GM06990 (cell line): Measurements from ENCODE around the gene AREG.

ENCODE experiments used
- DNase-seq: peaks from one replicate; pipeline ENCODE4 v3.0.0-alpha.2; 2011; ENCODE audit not compliant: insufficient read length; ENCODE audit errors: extremely low read depth
- H3K27me3 ChIP-seq: replicated peaks from 2 replicates; pipeline ENCODE4 v1.6.0; 2011; ENCODE audit warnings: low read length; ENCODE audit not compliant: control insufficient read depth, insufficient read depth
- H3K36me3 ChIP-seq: 2 replicates; pipeline ENCODE4 v1.5.1; 2011; ENCODE audit warnings: low read length; ENCODE audit not compliant: control insufficient read depth, insufficient read depth
- H3K4me3 ChIP-seq: replicated peaks from 2 replicates; pipeline ENCODE4 v1.5.1; 2011; ENCODE audit warnings: low read depth, mild to moderate bottlenecking, control low read depth, low read length
- CTCF ChIP-seq: IDR thresholded peaks from 2 replicates; pipeline ENCODE4 v1.5.1; 2011; ENCODE audit warnings: low read length, control low read depth, mild to moderate bottlenecking, inconsistent platforms; ENCODE audit not compliant: insufficient read depth, poor library complexity, severe bottlenecking

The AREG gene

GRCh38 chr4:74433043-74433442, 11.9 kb upstream of the AREG start:
- H3K4me3 ChIP-seq, result no peak overlapping the region
- TF ChIP-seq CTCF, result no peak
- no peaks in the 10 kb centered on the region for H3K36me3 ChIP-seq
- H3K27me3 ChIP-seq, result no peaks in the 10 kb centered on the region
- DNase-seq, result no peak

- no peaks in the 10 kb centered on the region for H3K27me3 ChIP-seq
- H3K36me3 ChIP-seq, result no peaks in the 10 kb centered on the region
- no peak for DNase-seq
- H3K4me3 ChIP-seq, result no peak overlapping the region
- TF ChIP-seq CTCF, result no peak
Measured at GRCh38 chr4:74433541-74434172, 11.3 kb upstream of the AREG start.

DNA sequence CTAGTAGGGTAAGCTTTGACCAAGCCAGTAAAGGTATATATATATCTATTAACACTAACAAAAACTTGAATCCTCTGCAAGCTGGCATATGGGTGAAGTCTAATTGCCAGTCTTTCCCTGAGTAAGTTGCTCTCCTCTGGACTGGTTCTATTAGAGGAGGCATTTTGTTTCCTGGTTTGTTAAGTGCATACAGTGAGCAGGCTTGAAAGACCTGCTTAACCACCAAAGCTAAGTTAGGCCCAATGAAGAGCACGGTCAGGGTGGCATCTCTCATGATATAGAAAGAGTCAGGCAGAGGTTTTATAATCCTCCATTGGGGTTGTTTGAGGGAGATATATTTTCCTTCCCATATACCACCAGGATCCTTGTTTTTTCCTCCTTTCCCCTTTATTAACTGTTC, 9.6 kb upstream of the AREG start:
- no peak for DNase-seq
- TF ChIP-seq CTCF, result no peak
- no peaks in the 10 kb centered on the region for H3K27me3 ChIP-seq
- H3K4me3 ChIP-seq, result no peak overlapping the region
- H3K36me3 ChIP-seq, result no peaks in the 10 kb centered on the region

DNA sequence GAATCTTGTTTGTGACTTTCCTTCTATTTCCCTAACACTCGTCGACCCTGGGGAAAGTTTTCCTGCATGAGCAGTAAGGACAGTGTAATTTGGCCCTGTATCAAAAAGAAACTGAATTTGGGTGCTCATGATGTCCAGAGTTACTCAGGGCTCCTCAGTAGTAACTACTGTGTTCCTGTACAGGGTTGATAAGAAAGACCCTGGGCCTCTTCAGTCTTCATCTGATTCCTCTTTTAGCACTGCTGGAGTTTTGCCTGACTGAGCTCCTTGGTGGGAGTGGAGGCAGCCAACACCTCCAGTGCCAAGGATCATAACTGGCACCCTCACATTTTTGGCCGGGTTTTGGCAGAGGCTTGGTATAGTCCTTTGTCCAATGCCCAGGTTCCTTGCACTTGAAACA, 7.1 kb upstream of the AREG start:
- no peak for TF ChIP-seq CTCF
- no peak for DNase-seq
- Histone ChIP-seq H3K27me3 (no peaks in the 10 kb centered on the region), H3K36me3 (no peaks in the 10 kb centered on the region), H3K4me3 (no peak overlapping the region)

GRCh38 chr4:74438661-74439060, 6.3 kb upstream of the AREG start:
- Histone ChIP-seq H3K27me3 (no peaks in the 10 kb centered on the region), H3K4me3 (no peak overlapping the region), H3K36me3 (no peaks in the 10 kb centered on the region)
- no peak for DNase-seq
- TF ChIP-seq CTCF, result no peak

DNA sequence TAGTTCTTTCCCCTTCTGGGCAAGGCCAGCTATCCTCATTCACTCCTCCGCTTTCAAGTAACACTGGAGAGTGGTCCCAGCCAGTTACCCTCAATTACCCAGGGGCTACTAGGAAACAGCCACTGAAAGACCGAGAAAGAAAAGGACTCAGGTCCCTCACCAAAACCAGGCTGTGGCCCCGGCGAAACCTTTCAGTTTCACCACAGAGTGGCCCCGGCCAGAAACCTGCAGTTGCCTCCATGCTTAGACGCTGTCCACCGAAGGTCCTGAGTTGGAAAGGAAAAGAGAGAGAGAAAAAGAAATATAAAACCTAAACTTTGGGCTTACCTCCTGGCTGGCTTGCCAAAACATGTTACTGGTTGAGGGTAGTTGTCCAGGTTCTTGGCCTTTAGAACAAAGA, 5.0 kb upstream of the AREG start:
- TF ChIP-seq CTCF, result no peak
- Histone ChIP-seq H3K36me3 (no peaks in the 10 kb centered on the region), H3K4me3 (no peak overlapping the region), H3K27me3 (no peaks in the 10 kb centered on the region)
- DNase-seq, result no peak
